Vagina (tissue), 2 donors: ENCODE measurements around the gene STK32B.

Experiments
- CTCF ChIP-seq, 3 experiments: fragments of 450-650 bp in 2 of 3; fragments of 200-600 bp in 1 of 3; sonication (generic) in 1 of 3; IDR thresholded peaks; one replicate each; pipeline ENCODE4 v1.5.1; 2017 to 2019; ENCODE audit warnings: antibody characterized with exemption in 3 of 3, mild to moderate bottlenecking in 2 of 3, moderate library complexity in 2 of 3
- POLR2A ChIP-seq, 2 donors: fragments of 450-650 bp; IDR thresholded peaks; one replicate each; pipeline ENCODE4 v1.6.1; 2017; ENCODE audit warnings: antibody characterized with exemption in 2 of 2, mild to moderate bottlenecking in 2 of 2, moderate library complexity in 2 of 2

- no peak for TF ChIP-seq CTCF (IDR thresholded peaks at IDR 0.05)
- no peak for TF ChIP-seq POLR2A (IDR thresholded peaks at IDR 0.05)
Observed at GRCh38 chr4:5051278-5052203, at the start of gene STK32B.
